ENCODE data around the gene FRMD8.

- TF ChIP-seq, protein P1, sequence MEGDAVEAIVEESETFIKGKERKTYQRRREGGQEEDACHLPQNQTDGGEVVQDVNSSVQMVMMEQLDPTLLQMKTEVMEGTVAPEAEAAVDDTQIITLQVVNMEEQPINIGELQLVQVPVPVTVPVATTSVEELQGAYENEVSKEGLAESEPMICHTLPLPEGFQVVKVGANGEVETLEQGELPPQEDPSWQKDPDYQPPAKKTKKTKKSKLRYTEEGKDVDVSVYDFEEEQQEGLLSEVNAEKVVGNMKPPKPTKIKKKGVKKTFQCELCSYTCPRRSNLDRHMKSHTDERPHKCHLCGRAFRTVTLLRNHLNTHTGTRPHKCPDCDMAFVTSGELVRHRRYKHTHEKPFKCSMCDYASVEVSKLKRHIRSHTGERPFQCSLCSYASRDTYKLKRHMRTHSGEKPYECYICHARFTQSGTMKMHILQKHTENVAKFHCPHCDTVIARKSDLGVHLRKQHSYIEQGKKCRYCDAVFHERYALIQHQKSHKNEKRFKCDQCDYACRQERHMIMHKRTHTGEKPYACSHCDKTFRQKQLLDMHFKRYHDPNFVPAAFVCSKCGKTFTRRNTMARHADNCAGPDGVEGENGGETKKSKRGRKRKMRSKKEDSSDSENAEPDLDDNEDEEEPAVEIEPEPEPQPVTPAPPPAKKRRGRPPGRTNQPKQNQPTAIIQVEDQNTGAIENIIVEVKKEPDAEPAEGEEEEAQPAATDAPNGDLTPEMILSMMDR (IDR thresholded peaks at IDR 0.05; ENCODE audit: poor library complexity, severe bottlenecking): no peak
- TF ChIP-seq POLR2AphosphoS5 (IDR thresholded peaks at IDR 0.05): no peak
- no peak for TF ChIP-seq SMC3 (conservative IDR thresholded peaks at IDR 0.05; ENCODE audit: poor library complexity)
- TF ChIP-seq EZH2 (IDR thresholded peaks at IDR 0.05; ENCODE audit: borderline replicate concordance, insufficient read depth, low read length, poor library complexity, severe bottlenecking): no peak
These were observed 41.5 kb downstream of the FRMD8 start for GRCh38 chr11:65427691-65428577.

Measured in neural cell (in vitro differentiated cells).